HEK293 (cell line): Measurements from ENCODE around the gene GAMT.

Experiments
- ATF2 ChIP-seq: fragments of 450-650 bp; formaldehyde crosslinking; IDR thresholded peaks from 2 replicates; pipeline ENCODE4 v1.5.1; 2016; ENCODE audit warnings: missing biosample characterization, missing genetic modification characterization, low read depth
- BCL6B ChIP-seq: fragments of 450-650 bp; formaldehyde crosslinking; IDR thresholded peaks from 2 replicates; pipeline ENCODE4 v1.5.1; 2017; ENCODE audit warnings: missing biosample characterization, missing genetic modification characterization
- KLF17 ChIP-seq: fragments of 450-650 bp; formaldehyde crosslinking; IDR thresholded peaks from 2 replicates; pipeline ENCODE4 v1.5.1; 2016; ENCODE audit warnings: missing biosample characterization, missing genetic modification characterization
- KLF7 ChIP-seq: fragments of 450-650 bp; formaldehyde crosslinking; IDR thresholded peaks from 2 replicates; pipeline ENCODE4 v1.5.1; 2016; ENCODE audit warnings: missing biosample characterization, missing genetic modification characterization, borderline replicate concordance
- MZF1 ChIP-seq: fragments of 450-650 bp; formaldehyde crosslinking; IDR thresholded peaks from 2 replicates; pipeline ENCODE4 v1.5.1; 2017; ENCODE audit warnings: missing biosample characterization, missing genetic modification characterization, borderline replicate concordance
- OVOL3 ChIP-seq: fragments of 450-650 bp; formaldehyde crosslinking; IDR thresholded peaks from 2 replicates; pipeline ENCODE4 v1.5.1; 2016; ENCODE audit warnings: missing biosample characterization, missing genetic modification characterization
- PRDM2 ChIP-seq: fragments of 450-650 bp; formaldehyde crosslinking; IDR thresholded peaks from 2 replicates; pipeline ENCODE4 v1.5.1; 2016; ENCODE audit warnings: missing biosample characterization, missing genetic modification characterization, borderline replicate concordance
- REPIN1 ChIP-seq: fragments of 450-650 bp; formaldehyde crosslinking; IDR thresholded peaks from 2 replicates; pipeline ENCODE4 v1.5.1; 2017; ENCODE audit warnings: missing biosample characterization, missing genetic modification characterization, low read depth
- SP3 ChIP-seq: fragments of 450-650 bp; formaldehyde crosslinking; IDR thresholded peaks from 2 replicates; pipeline ENCODE4 v1.5.1; 2016; ENCODE audit warnings: missing biosample characterization, missing genetic modification characterization
- TCF7L2 ChIP-seq: IDR thresholded peaks from 2 replicates; pipeline ENCODE4 v1.6.1; 2011; ENCODE audit warnings: low read depth, mild to moderate bottlenecking, inconsistent platforms, low read length, moderate library complexity, borderline replicate concordance
- ZFHX2 ChIP-seq: fragments of 450-650 bp; formaldehyde crosslinking; conservative IDR thresholded peaks from 2 replicates; pipeline ENCODE4 v1.5.1; 2016; ENCODE audit warnings: missing biosample characterization, missing genetic modification characterization
- ZIC2 ChIP-seq: fragments of 450-650 bp; formaldehyde crosslinking; IDR thresholded peaks from 2 replicates; pipeline ENCODE4 v1.5.1; 2016; ENCODE audit warnings: missing biosample characterization, missing genetic modification characterization
- ZNF175 ChIP-seq: fragments of 450-650 bp; formaldehyde crosslinking; IDR thresholded peaks from 2 replicates; pipeline ENCODE4 v1.5.1; 2016; ENCODE audit warnings: missing biosample characterization, missing genetic modification characterization
- ZNF202 ChIP-seq: fragments of 450-650 bp; formaldehyde crosslinking; IDR thresholded peaks from 2 replicates; pipeline ENCODE4 v1.5.1; 2016; ENCODE audit warnings: missing biosample characterization, missing genetic modification characterization, borderline replicate concordance
- ZNF214 ChIP-seq: fragments of 450-650 bp; formaldehyde crosslinking; IDR thresholded peaks from 2 replicates; pipeline ENCODE4 v1.5.1; 2017; ENCODE audit warnings: missing biosample characterization, mild to moderate bottlenecking, missing genetic modification characterization, borderline replicate concordance
- ZNF274 ChIP-seq, 2 experiments: fragments of 200-500 bp in 1 of 2; fragments of 450-650 bp in 1 of 2; sonication (Bioruptor generic) in 1 of 2; formaldehyde crosslinking in 1 of 2; IDR thresholded peaks; 2 replicates each; pipeline versions ENCODE4 v1.5.1 to v1.6.1; 2014 to 2016; ENCODE audit warnings: borderline replicate concordance in 1 of 2, inconsistent platforms in 1 of 2, low read length in 1 of 2, missing biosample characterization in 1 of 2, missing genetic modification characterization in 1 of 2
- ZNF335 ChIP-seq: fragments of 450-650 bp; formaldehyde crosslinking; conservative IDR thresholded peaks from 2 replicates; pipeline ENCODE4 v1.5.1; 2016; ENCODE audit warnings: missing biosample characterization, missing genetic modification characterization
- ZNF350 ChIP-seq: fragments of 450-650 bp; formaldehyde crosslinking; IDR thresholded peaks from 2 replicates; pipeline ENCODE4 v1.5.0; 2017; ENCODE audit warnings: missing biosample characterization, mild to moderate bottlenecking, missing genetic modification characterization
- ZNF398 ChIP-seq: fragments of 450-650 bp; formaldehyde crosslinking; IDR thresholded peaks from 2 replicates; pipeline ENCODE4 v1.5.1; 2017; ENCODE audit warnings: missing biosample characterization, missing genetic modification characterization
- ZNF473 ChIP-seq: fragments of 450-650 bp; formaldehyde crosslinking; IDR thresholded peaks from 2 replicates; pipeline ENCODE4 v1.5.1; 2017; ENCODE audit warnings: missing biosample characterization, missing genetic modification characterization
- ZNF529 ChIP-seq: fragments of 450-650 bp; formaldehyde crosslinking; IDR thresholded peaks from 2 replicates; pipeline ENCODE4 v1.5.1; 2017; ENCODE audit warnings: missing genetic modification characterization, missing biosample characterization; ENCODE audit not compliant: insufficient replicate concordance
- ZNF549 ChIP-seq: fragments of 450-650 bp; IDR thresholded peaks from 2 replicates; pipeline ENCODE4 v1.5.1; 2018; ENCODE audit warnings: missing biosample characterization, missing genetic modification characterization, mild to moderate bottlenecking, inconsistent platforms, moderate library complexity
- ZNF560 ChIP-seq: fragments of 450-650 bp; formaldehyde crosslinking; IDR thresholded peaks from 2 replicates; pipeline ENCODE4 v1.5.1; 2017; ENCODE audit warnings: missing biosample characterization, missing genetic modification characterization, borderline replicate concordance
- ZNF585B ChIP-seq: fragments of 450-650 bp; formaldehyde crosslinking; IDR thresholded peaks from 2 replicates; pipeline ENCODE4 v1.5.1; 2016; ENCODE audit warnings: missing biosample characterization, missing genetic modification characterization
- ZNF623 ChIP-seq: fragments of 450-650 bp; formaldehyde crosslinking; IDR thresholded peaks from 2 replicates; pipeline ENCODE4 v1.5.1; 2016; ENCODE audit warnings: missing biosample characterization, missing genetic modification characterization
- ZNF664 ChIP-seq: fragments of 450-650 bp; formaldehyde crosslinking; IDR thresholded peaks from 2 replicates; pipeline ENCODE4 v1.5.1; 2016; ENCODE audit warnings: missing biosample characterization, missing genetic modification characterization
- ZNF704 ChIP-seq: fragments of 450-650 bp; formaldehyde crosslinking; IDR thresholded peaks from 2 replicates; pipeline ENCODE4 v1.5.1; 2016; ENCODE audit warnings: missing biosample characterization, missing genetic modification characterization

The GAMT gene

GRCh38 chr19:1360818-1361461, 40.4 kb downstream of the GAMT start (continued):
- no peak for TF ChIP-seq PRDM2 (tag by site-specific recombination)
- no peak for TF ChIP-seq ZNF585B (tag by site-specific recombination)
- no peak for TF ChIP-seq ZNF175
- no peak for TF ChIP-seq ZNF623 (tag by site-specific recombination)
- no peak for TF ChIP-seq ZNF549
- TF ChIP-seq KLF17 (tag by site-specific recombination), result no peak
- no peak; the same call in 1 of the 2 replicates for TF ChIP-seq ZNF335
- TF ChIP-seq ZNF214 (tag by site-specific recombination), result no peak
- TF ChIP-seq REPIN1, result no peak
- no peak for TF ChIP-seq TCF7L2
- TF ChIP-seq ZNF350, result no peak
- no peak for TF ChIP-seq SP3 (tag by site-specific recombination)
- TF ChIP-seq MZF1 (tag by site-specific recombination), result no peak
- TF ChIP-seq ZIC2 (tag by site-specific recombination), result peak; percentile 93
- no peak for TF ChIP-seq ATF2 (tag by site-specific recombination)
- no peak for TF ChIP-seq ZNF473 (tag by site-specific recombination)
- TF ChIP-seq ZNF704 (tag by site-specific recombination), result no peak
- TF ChIP-seq ZNF529, result no peak
- TF ChIP-seq BCL6B (tag by site-specific recombination), result no peak
- TF ChIP-seq ZFHX2, result peak; percentile 93
- no peak for TF ChIP-seq ZNF560
- no peak for TF ChIP-seq ZNF664
- no peak for TF ChIP-seq OVOL3 (tag by site-specific recombination)
- no peak for TF ChIP-seq ZNF202 (tag by site-specific recombination)
- TF ChIP-seq ZNF398 (tag by site-specific recombination), result no peak
- no peak for TF ChIP-seq KLF7 (tag by site-specific recombination)
- TF ChIP-seq ZNF274 (IDR thresholded peaks at IDR 0.05; ENCODE audit: low read length), result no peak
- no peak for TF ChIP-seq ZNF274 (tag by site-specific recombination; IDR thresholded peaks at IDR 0.05; ENCODE audit: borderline replicate concordance)
